Mesothelial cell of epicardium (in vitro differentiated cells): ENCODE results near the gene CBLC. TPM values are rescaled to one million over a fixed set of nuclear protein-coding genes. Genes with fewer than 3 reads are reported as not detected.
"Not testable (repeated sequence)": the region's sequence is repeated elsewhere in the genome, so short reads cannot be mapped to it uniquely, and the experiment has no call there.

ENCODE experiments used
- DNase-seq, 2 experiments: peaks; one replicate each; pipeline ENCODE4 v3.0.0; 2021; ENCODE audit warnings: low spot score in 2 of 2; ENCODE audit not compliant: unreplicated experiment in 2 of 2
- H3K27ac Mint-ChIP-seq: 2 replicates; pipeline ENCODE4 v1.8.0; 2021; ENCODE audit warnings: mixed read lengths
- H3K27me3 Mint-ChIP-seq: 2 replicates; pipeline ENCODE4 v1.8.0; 2021; ENCODE audit warnings: low read depth, mixed read lengths
- H3K36me3 Mint-ChIP-seq: 2 replicates; pipeline ENCODE4 v1.8.0; 2021; ENCODE audit warnings: mixed read lengths
- H3K4me1 Mint-ChIP-seq: 2 replicates; pipeline ENCODE4 v1.8.0; 2021; ENCODE audit warnings: mixed read lengths
- H3K4me3 Mint-ChIP-seq: 2 replicates; pipeline ENCODE4 v1.8.0; 2021; ENCODE audit warnings: mild to moderate bottlenecking, moderate library complexity, mixed read lengths
- H3K9me3 Mint-ChIP-seq: 2 replicates; pipeline ENCODE4 v1.8.0; 2021; ENCODE audit warnings: mixed read lengths
- total RNA-seq: library from RNA; stranded (reverse); gene quantifications from 3 replicates; pipeline ENCODE4 v1.2.1, GENCODE V29; 2021
- TF ChIP-seq, protein P1 (sequence below): fragments of 200-600 bp; sonication (generic); IDR thresholded peaks from one replicate; pipeline ENCODE4 v1.5.0; 2021; ENCODE audit warnings: antibody characterized with exemption; ENCODE audit not compliant: unreplicated experiment

Gene CBLC
- total RNA-seq, 1 donor from 2014 or later: 8.8 TPM

DNA sequence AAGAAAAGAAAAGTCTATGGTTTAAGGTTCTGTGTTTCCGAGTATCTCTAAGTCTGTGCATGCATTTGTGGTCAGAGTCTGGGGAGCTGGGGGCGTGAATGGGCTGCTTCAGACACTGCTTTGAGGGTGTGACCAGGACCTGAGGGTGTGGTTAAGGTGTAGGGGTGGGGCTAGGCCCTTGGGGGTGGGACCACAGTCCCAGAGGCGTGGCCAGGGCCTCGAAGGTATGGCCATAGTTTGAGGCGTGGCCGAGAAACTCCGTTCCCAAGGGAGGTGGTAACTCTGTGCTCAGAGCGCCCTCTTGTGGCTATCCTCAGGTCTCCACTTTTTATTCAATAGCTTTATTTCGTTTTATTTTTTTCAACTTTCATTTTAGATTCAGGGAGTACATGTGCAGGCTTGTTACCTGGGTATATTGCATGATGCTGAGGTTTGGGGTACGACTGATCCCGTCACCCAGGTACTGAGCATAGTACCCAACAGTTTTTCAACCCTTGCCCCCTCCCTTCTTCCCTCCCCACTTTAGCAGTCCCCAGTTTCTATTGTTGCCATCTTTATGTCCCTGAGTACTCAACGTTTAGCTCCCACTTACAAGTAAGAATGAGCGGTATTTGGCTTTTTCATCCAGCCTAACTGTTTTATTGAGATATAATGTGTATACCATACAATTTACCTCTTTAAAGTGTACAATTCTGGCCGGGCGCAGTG lies 7.0 kb upstream of the CBLC start:
- peak; percentile 84 to 89 for DNase-seq
- TF ChIP-seq, protein P1, sequence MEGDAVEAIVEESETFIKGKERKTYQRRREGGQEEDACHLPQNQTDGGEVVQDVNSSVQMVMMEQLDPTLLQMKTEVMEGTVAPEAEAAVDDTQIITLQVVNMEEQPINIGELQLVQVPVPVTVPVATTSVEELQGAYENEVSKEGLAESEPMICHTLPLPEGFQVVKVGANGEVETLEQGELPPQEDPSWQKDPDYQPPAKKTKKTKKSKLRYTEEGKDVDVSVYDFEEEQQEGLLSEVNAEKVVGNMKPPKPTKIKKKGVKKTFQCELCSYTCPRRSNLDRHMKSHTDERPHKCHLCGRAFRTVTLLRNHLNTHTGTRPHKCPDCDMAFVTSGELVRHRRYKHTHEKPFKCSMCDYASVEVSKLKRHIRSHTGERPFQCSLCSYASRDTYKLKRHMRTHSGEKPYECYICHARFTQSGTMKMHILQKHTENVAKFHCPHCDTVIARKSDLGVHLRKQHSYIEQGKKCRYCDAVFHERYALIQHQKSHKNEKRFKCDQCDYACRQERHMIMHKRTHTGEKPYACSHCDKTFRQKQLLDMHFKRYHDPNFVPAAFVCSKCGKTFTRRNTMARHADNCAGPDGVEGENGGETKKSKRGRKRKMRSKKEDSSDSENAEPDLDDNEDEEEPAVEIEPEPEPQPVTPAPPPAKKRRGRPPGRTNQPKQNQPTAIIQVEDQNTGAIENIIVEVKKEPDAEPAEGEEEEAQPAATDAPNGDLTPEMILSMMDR: peak; percentile 95
- Mint-ChIP-seq H3K9me3 (peaks cover 6% of the 10 kb centered on the region), H3K36me3 (no peaks in the 10 kb centered on the region), H3K4me3 (no peak overlapping the region), H3K4me1 (peaks cover 3% of the 10 kb centered on the region), H3K27me3 (peaks cover 7% of the 10 kb centered on the region), H3K27ac (peak overlapping the region; percentile 47)

DNA sequence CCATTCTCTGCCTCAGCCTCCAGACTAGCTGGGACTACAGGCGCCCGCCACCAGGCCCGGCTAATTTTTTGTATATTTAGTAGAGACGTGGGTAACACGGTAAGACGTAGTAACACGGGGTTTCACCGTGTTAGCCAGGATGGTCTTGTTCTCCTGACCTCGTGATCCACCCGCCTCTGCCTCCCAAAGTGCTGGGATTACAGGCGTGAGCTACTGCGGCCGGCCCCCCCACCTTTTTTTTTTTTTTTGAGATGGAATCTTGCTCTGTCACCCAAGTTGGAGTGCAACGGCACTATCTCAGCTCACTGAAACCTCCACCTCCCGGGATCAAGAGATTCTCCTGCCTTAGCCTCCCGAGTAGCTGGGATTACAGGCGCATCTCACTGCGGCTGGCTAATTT lies 5.5 kb upstream of the CBLC start:
- H3K4me1 Mint-ChIP-seq, DNase-seq, H3K4me3 Mint-ChIP-seq, H3K27ac Mint-ChIP-seq, H3K36me3 Mint-ChIP-seq, H3K27me3 Mint-ChIP-seq, H3K9me3 Mint-ChIP-seq: not testable (repeated sequence)

DNA sequence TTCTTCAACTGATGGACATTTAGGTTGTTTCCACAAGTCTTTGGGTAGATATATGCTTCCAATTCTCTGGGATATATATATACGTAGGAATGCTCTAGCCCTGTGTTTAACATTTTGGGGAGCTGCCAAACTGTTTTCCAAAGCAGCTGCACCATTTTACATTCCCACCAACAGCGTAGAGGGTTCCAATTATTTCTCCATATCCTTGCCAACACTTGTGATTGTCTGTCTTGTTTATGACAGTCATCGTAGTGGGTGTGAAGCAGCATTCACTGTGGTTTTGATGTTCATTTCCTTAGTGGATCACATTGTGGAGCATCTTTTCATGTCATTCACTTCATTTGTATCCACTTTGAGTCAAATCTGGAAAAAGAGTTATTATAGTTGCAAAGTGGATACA lies 4.7 kb upstream of the CBLC start:
- TF ChIP-seq, protein P1: no peak
- Mint-ChIP-seq H3K27ac (no peak overlapping the region), H3K27me3 (peaks cover 7% of the 10 kb centered on the region), H3K4me3 (no peak overlapping the region), H3K4me1 (peaks cover 9% of the 10 kb centered on the region), H3K36me3 (no peaks in the 10 kb centered on the region), H3K9me3 (peaks cover 6% of the 10 kb centered on the region)
- DNase-seq: no peak

DNA sequence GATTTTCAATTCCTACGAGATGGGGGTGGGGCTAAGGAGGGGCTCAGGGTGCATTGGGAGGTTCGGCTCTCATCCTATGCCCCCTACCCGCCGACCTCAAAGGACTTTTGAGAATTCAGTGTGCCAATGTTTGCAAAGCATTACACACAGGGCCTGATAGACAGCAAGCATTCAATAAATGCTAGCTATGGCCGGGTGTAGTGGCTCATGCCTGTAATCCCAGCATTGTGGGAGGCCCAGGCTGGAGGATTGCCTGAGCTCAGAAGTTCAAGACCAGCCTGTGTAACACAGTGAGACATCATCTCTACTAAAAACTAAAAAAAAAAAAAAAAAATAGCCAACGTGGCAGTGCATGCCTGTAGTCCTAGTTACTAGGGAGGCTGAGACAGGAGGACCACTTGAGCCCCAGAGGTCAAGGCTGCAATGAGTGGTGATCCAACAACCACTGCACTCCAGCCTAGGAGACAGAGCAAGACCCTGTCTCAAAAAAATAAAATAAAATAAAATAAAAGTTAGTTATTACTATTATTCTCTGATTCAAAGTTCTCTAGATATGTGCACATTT lies 1.9 kb upstream of the CBLC start:
- Mint-ChIP-seq H3K36me3 (no peaks in the 10 kb centered on the region), H3K4me3 (no peak overlapping the region), H3K27ac (no peak overlapping the region), H3K27me3 (peaks cover 7% of the 10 kb centered on the region), H3K9me3 (no peaks in the 10 kb centered on the region), H3K4me1 (peaks cover 8% of the 10 kb centered on the region)
- TF ChIP-seq, protein P1: no peak
- no peak for DNase-seq

DNA sequence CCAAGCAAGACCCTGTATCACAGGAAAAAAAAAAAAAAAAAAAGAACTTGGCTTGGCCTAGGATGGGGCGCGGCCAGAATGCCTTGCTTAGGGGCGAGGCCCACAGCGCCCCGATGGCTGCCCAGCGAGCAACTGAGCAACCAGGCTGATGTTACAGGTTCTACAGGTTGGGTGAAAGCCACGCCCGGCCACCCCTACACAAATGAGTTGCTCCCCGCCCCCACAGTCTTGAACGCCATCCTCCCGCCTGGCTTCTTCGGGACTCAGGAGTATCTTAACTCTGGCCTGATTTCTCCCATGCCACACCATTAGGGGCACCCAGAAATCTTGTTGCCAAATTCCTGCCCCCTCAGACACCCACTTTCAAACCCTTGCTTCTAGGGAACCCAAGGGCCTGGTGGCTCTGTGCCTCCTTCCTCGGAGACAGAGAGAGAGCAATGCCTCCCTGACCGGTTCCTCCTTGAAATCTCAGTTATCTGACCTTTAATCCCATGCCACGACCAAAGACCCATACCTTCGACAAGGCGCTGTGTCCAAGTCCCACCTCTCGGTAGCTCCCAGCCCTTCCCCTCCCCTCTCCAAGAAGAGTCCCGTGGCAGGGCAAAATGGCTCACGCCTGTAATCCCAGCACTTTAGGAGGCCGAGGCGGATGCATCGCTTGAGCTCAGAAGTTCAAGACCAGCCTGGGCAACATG lies 1.1 kb upstream of the CBLC start:
- TF ChIP-seq, protein P1: no peak
- H3K27me3 Mint-ChIP-seq: peaks cover 7% of the 10 kb centered on the region
- H3K9me3 Mint-ChIP-seq: no peaks in the 10 kb centered on the region
- no peaks in the 10 kb centered on the region for H3K36me3 Mint-ChIP-seq
- H3K4me1 Mint-ChIP-seq: peaks cover 6% of the 10 kb centered on the region
- peak overlapping the region; percentile 59 for H3K27ac Mint-ChIP-seq
- DNase-seq: peak in 1 of 2 experiments; percentile 46
- H3K4me3 Mint-ChIP-seq: no peak overlapping the region

DNA sequence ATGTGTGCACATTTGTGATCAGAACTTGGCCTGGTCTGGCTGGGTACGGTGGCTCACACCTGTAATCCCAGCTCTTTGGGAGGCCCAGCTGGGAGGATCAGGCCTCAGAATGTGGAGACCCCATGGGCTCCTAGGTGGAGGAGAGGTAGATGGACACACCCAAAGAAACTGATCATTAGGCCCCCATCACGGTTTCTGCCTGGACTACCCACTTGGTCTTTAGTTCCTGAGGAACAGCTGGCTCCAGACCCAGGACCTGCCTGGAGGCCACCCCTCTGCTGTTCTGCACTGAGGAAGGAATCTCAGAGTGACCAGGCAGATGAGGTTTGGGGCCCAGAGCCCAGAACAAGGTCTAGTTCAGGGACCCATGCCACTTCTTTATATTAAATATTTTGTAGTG lies 1.5 kb downstream of the CBLC start:
- H3K4me1 Mint-ChIP-seq: peaks cover 8% of the 10 kb centered on the region
- H3K27me3 Mint-ChIP-seq: no peaks in the 10 kb centered on the region
- H3K27ac Mint-ChIP-seq: peak overlapping the region; percentile 53
- no peaks in the 10 kb centered on the region for H3K9me3 Mint-ChIP-seq
- H3K36me3 Mint-ChIP-seq: no peaks in the 10 kb centered on the region
- TF ChIP-seq, protein P1: no peak
- no peak for DNase-seq
- H3K4me3 Mint-ChIP-seq: peak overlapping the region; percentile 41

DNA sequence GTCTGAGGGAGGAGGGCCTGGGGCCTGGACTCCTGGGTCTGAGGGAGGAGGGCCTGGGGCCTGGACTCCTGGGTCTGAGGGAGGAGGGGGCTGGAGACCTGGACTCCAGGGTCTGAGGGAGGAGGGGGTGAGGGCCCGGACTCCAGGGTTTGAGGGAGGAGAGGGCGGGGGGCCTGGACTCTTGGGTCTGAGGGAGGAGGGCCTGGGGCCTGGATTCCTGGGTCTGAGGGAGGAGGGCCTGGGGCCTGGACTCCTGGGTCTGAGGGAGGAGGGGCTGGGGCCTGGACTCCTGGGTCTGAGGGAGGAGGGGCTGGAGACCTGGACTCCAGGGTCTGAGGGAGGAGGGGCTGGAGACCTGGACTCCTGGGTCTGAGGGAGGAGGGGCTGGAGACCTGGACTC lies 4.0 kb downstream of the CBLC start:
- H3K4me1 Mint-ChIP-seq: not testable (repeated sequence)

More for the DNA sequence above, 4.0 kb downstream of the CBLC start:
- not testable (repeated sequence) for H3K27ac Mint-ChIP-seq, DNase-seq, H3K4me3 Mint-ChIP-seq, H3K27me3 Mint-ChIP-seq, H3K36me3 Mint-ChIP-seq, H3K9me3 Mint-ChIP-seq
